ENCODE data around the gene FYTTD1. TPM values are rescaled to one million over a fixed set of nuclear protein-coding genes. Genes with fewer than 3 reads are reported as not detected.
"Not testable (repeated sequence)": the region's sequence is repeated elsewhere in the genome, so short reads cannot be mapped to it uniquely, and the experiment has no call there.

The FYTTD1 gene
- total RNA-seq, 4 donors from 2014 or later, result 57.7 to 111 (median 85.6) TPM

DNA sequence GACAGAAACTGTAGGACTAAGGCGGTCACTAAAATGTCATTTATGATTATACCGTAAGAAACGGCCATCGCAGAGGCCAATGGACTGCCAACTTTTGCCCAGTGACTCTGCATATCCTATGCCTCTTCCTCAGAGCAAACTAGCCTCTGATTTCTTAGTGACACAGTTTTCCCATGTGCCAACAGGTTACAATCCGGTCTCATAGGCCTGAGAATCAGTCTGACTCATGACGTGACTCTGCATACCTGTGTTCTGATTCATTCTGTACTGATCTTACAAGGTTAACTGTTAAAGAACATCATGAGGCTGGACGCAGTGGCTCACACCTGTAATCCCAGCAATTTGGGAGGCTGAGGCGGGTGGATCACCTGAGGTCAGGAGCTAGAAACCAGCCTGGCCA, 30.8 kb upstream of the FYTTD1 start:
- DNase-seq (ENCODE audit: extremely low spot score), result no peak
- Histone ChIP-seq H3K36me3 (peaks cover 0 to 32% (median 16%) of the 10 kb centered on the region in 4 donors), H3K4me1 (peaks cover 0 to 3% (median under 1%) of the 10 kb centered on the region in 4 donors), H3K27me3 (no peaks in the 10 kb centered on the region), H3K9me3 (no peaks in the 10 kb centered on the region), H3K4me3 (no peak overlapping the region), H3K27ac (replicated peaks in 1 of 4) (no peak overlapping the region)
- intact Hi-C loops (cut with DNase I), result no loop called here
- no peak for TF ChIP-seq EP300 (IDR thresholded peaks at IDR 0.05)
- no peak for TF ChIP-seq POLR2AphosphoS5 (IDR thresholded peaks at IDR 0.05)
- no peak for TF ChIP-seq POLR2A (IDR thresholded peaks at IDR 0.05; ENCODE audit: low read depth)
- no peak for TF ChIP-seq CTCF (IDR thresholded peaks at IDR 0.05)
- 82% methylated on average over 8 of the region's 8 CpGs for WGBS

DNA sequence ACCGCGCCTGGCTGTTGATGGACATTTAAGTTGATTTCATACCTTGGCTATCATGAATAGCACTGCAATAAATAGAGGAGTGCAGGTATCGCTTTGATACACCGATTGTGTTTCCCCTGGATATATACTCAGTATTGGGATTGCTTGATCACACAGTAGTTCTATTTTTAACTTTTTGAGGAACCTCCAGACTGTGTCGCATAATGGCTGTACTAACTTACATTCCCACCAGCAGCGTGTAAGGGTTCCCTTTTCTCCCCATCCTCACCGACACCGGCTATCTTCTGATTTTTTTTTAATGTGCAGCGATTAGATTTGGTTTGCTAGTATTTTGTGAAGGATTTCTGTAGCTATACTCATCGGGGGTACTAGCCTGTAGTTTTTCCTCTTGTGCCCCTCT, 29.0 kb upstream of the FYTTD1 start:
- Histone ChIP-seq H3K9me3 (no peaks in the 10 kb centered on the region), H3K36me3 (peaks cover 0 to 22% (median 13%) of the 10 kb centered on the region in 4 donors), H3K4me3 (no peak overlapping the region), H3K4me1 (no peaks in the 10 kb centered on the region), H3K27ac (replicated peaks in 1 of 4) (no peak overlapping the region), H3K27me3 (no peaks in the 10 kb centered on the region)
- WGBS, result 90% methylated on average over 10 of the region's 10 CpGs
- no peak for TF ChIP-seq POLR2AphosphoS5 (IDR thresholded peaks at IDR 0.05)
- no peak for TF ChIP-seq CTCF (IDR thresholded peaks at IDR 0.05)
- no peak for TF ChIP-seq EP300 (IDR thresholded peaks at IDR 0.05)
- TF ChIP-seq POLR2A (IDR thresholded peaks at IDR 0.05; ENCODE audit: low read depth), result no peak
- intact Hi-C loops (cut with DNase I), result no loop called here
- DNase-seq (ENCODE audit: extremely low spot score), result no peak

GRCh38 chr3:197722734-197723133, 26.9 kb upstream of the FYTTD1 start:
- no peak for DNase-seq (ENCODE audit: extremely low spot score)
- H3K4me3 ChIP-seq, result no peak overlapping the region
- no peak for TF ChIP-seq POLR2AphosphoS5 (IDR thresholded peaks at IDR 0.05)
- TF ChIP-seq POLR2A (IDR thresholded peaks at IDR 0.05; ENCODE audit: low read depth), result no peak
- TF ChIP-seq EP300 (IDR thresholded peaks at IDR 0.05), result no peak
- no peak for TF ChIP-seq CTCF (IDR thresholded peaks at IDR 0.05)
- intact Hi-C loops (cut with DNase I), result no loop called here
- 98% methylated on average over 2 of the region's 2 CpGs for WGBS
- peaks cover 0 to 2% (median 0%) of the 10 kb centered on the region in 4 donors for H3K36me3 ChIP-seq
- H3K4me1 ChIP-seq, result no peaks in the 10 kb centered on the region
- no peak overlapping the region for H3K27ac ChIP-seq (replicated peaks in 1 of 4)
- H3K9me3 ChIP-seq, result no peaks in the 10 kb centered on the region
- no peaks in the 10 kb centered on the region for H3K27me3 ChIP-seq

DNA sequence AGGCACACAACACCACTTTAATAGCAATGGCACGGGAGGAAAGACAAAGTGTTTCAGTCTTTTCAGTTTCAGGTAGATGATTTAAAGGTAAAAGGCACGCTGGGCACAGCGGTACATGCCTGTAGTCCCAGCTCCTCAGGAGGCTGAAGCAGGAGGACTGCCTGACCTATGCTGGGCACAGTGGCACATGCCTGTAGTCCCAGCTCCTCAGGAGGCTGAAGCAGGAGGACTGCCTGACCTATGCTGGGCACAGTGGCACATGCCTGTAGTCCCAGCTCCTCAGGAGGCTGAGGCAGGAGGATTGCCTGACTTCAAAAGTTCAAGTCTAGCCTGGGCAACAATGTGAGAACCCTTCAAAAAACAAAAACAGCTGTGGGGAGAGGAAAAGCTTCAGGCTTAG, 21.8 kb upstream of the FYTTD1 start:
- H3K9me3 ChIP-seq; H3K27ac ChIP-seq (replicated peaks in 1 of 4); H3K27me3 ChIP-seq; H3K4me3 ChIP-seq; DNase-seq (ENCODE audit: extremely low spot score); H3K36me3 ChIP-seq; H3K4me1 ChIP-seq; intact Hi-C loops (cut with DNase I): not testable (repeated sequence)
- 96% methylated on average over 3 of the region's 3 CpGs for WGBS

GRCh38 chr3:197728487-197728886, 21.2 kb upstream of the FYTTD1 start:
- H3K36me3 ChIP-seq, result no peaks in the 10 kb centered on the region
- TF ChIP-seq POLR2AphosphoS5 (IDR thresholded peaks at IDR 0.05), result no peak
- no peak for TF ChIP-seq EP300 (IDR thresholded peaks at IDR 0.05)
- no peak for TF ChIP-seq CTCF (IDR thresholded peaks at IDR 0.05)
- TF ChIP-seq POLR2A (IDR thresholded peaks at IDR 0.05; ENCODE audit: low read depth), result no peak
- H3K27ac ChIP-seq (replicated peaks in 1 of 4), result no peak overlapping the region
- H3K4me1 ChIP-seq, result peaks cover 0 to 9% (median 3%) of the 10 kb centered on the region in 4 donors
- DNase-seq (ENCODE audit: extremely low spot score), result no peak
- intact Hi-C loops (cut with DNase I), result no loop called here
- H3K27me3 ChIP-seq, result no peaks in the 10 kb centered on the region
- no peaks in the 10 kb centered on the region for H3K9me3 ChIP-seq
- no peak overlapping the region for H3K4me3 ChIP-seq
- 67% methylated on average over 8 of the region's 8 CpGs for WGBS
